IPS DF 19.7 (cell line): ENCODE measurements around the gene RNF141.

Experiments used
- DNase-seq: peaks from one replicate; pipeline ENCODE4 v3.0.0-alpha.2; 2013; ENCODE audit warnings: low read depth, low spot score

The RNF141 gene

GRCh38 chr11:10561043-10561818 lies 20.2 kb upstream of the RNF141 start:
- no peak for DNase-seq

DNA sequence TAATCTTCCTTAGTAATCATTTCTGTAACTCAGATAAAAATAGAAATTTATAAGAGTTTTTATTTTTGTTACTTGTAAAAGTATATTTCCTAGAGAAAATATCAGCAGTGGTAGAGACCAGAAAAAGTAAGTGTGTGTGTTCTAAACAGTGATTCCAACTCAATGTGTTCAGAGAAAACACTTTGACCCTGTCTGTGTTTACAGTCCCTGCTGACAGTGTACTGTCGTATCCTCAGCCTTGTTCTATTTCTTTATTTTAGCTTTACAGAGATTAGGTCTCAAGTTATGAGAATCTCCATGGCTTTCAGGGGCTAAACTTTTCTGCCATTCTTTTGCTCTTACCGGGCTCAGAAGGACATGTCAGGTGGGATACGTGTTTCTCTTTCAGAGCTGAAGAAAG lies 17.3 kb upstream of the RNF141 start:
- DNase-seq, result no peak

DNA sequence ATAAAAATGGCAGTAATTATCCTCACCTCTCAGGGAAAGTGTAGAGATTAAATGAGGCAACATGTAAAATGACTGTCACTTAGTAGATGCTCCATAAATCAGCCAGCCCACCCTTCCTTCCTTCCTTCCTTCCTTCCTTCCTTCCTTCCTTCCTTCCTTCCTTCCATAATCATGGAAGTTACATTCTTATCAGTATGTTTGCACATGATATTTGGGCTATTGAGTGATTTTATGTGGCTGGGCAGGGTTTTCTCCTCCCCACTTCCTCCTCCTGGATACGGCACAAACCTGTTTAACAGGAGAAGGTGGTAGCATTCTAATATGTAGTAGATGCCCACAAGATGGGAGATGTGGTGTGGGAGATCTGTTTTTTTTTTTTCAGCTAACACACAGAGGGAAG lies 15.6 kb upstream of the RNF141 start:
- DNase-seq, result no peak

GRCh38 chr11:10551845-10552352 lies 10.9 kb upstream of the RNF141 start:
- DNase-seq, result no peak

- DNase-seq, result no peak
Observed at GRCh38 chr11:10551290-10551592, 10.3 kb upstream of the RNF141 start.

DNA sequence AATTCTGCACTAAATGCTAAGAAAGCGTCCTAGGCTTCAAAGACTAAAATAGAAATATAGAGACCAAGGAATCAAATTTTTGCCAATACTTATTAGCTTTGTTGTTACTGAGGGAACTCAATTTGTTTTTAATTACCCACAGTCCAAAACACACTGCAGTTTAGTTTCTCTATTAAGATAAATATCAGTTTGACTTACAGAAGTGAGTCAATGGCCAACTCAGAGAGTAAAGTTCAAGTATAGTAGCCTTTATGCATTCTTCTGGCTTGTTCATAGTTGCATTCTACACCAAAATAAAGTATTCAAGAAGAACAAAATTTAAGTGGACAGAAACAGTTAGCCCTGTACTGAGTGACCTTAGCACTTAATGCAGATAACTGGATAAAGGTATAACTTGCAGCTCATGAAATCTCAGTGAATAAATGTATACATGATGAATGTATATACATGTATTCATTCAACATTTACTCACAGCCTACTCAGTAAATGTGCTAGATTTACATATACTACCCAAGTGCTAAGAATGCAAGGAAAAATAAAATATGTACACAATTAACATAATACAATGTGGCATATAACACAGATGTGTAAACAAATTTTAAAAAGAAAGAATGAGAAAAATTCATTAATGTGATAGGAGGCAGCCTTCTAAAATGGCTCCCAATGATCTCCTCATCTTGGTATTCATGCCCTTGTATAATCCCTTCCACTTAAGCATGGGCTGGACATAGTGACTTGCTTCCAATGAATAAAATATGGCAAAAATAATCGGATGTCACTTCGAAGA lies 9.7 kb upstream of the RNF141 start:
- no peak for DNase-seq

DNA sequence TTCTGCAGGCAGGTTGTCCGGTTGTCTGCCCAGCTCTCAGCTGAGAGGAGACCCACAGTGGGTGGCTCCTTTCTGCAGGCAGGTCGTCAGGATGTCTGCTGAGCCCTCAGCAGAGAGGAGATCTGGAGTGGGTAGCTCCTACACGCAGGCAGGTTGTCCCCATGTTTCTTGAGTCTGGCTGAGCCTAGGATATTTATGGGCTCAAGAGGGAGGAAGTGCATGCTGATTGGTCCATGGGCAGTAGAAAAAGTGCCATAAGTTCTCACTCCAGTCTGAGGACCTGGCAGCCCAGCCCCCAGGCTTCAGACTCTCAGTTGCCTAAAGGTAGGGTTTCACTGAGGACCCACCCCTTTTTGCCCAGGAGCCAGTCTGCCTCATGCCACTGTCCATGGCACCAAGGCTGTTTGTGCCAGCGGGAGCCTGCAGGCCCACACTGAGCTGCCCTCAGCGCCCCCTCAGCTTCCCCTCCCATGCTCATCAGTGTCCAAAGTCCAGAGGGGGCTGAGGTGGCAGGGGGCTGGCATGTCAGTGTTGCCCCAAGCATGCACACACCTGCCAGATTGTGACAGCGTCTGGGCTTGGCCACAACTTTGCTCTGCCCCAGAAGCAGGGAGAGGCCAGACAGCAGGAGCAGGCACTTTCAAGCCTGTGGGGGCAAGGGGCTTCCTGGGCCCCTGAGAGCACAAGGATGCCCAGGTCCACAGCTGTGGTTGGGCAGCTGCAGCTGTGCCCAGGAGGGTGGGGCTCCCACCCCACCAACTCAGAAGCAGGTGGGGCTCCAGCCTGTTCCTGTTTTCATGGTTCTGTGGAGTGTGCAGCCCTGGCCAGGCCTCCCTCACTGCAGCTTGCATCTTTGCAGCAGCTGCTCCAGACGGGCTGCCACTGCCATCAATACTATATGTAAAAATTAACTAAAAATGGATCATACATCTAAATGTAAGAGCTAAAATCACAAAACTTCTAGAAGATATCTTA lies 3.8 kb upstream of the RNF141 start:
- no peak for DNase-seq

- DNase-seq, result no peak
Observed at GRCh38 chr11:10543782-10544181, 2.8 kb upstream of the RNF141 start.

- DNase-seq, result no peak
Observed at GRCh38 chr11:10542776-10543175, 1.8 kb upstream of the RNF141 start.

- no peak for DNase-seq
Observed at GRCh38 chr11:10541561-10541930, 559 bp upstream of the RNF141 start.

DNA sequence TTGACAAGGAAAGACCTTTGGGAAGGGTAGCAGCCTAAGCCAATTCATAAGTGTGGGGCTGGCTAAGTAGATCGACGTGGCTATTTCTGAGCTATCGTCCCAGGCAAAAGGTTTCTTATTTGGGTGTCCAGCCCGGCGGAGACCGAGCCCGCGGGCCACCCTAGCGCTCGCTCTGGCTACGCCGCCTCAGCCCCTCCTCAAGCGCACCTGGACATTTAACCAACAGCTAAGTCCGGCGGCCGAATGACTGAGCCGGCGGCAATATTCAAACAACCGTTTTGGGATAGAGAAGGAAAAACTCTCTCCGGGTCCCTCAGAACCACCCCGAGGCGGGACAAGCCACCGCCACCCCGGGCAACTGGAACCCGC lies 457 bp downstream of the RNF141 start:
- DNase-seq, result no peak

GRCh38 chr11:10539339-10539738 lies 1.6 kb downstream of the RNF141 start:
- DNase-seq, result no peak

- DNase-seq, result no peak
Observed at GRCh38 chr11:10538924-10539323, 2.1 kb downstream of the RNF141 start.

- no peak for DNase-seq
Observed at GRCh38 chr11:10537600-10537999, 3.4 kb downstream of the RNF141 start.

- DNase-seq, result no peak
Observed at GRCh38 chr11:10534316-10534715, 6.7 kb downstream of the RNF141 start.

DNA sequence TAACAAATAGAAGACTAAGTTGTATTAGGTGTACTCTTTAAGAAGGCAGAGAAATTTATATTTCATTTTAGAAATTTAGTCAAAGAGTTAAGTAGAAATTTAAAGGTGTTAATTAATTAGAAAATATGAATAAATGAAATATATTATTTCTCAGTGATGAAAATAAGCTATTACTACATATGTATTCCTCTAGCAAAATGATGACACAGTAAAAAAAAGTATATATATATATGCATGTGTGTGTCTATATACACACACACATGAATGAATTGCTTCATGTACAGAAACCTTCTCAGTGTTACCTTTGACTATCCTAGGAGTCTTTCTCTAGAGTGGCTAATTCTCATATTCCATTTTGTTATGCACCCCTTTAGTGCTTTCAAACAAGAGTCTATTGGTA lies 7.7 kb downstream of the RNF141 start:
- DNase-seq, result no peak

- DNase-seq, result no peak
Observed at GRCh38 chr11:10532526-10532925, 8.5 kb downstream of the RNF141 start.

- no peak for DNase-seq
Observed at GRCh38 chr11:10529279-10529678, 11.7 kb downstream of the RNF141 start.

DNA sequence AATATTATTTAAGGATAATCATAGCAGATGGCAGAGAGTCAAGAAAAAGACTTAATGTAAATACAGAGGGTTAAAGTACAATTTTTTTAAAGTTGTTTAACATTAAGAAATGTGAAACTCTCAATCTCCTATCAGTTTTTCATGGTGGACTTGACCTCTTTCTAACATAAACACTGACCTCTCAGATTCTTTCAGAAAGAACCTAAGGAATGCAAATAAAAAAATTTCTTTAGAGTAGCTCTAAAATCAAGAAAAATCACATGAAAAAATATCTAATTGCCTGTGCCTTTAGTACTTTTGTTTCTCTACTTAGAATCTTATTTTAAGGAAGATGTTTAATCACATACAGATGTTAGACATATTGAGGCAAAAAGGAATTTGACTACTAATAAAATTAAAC lies 12.9 kb downstream of the RNF141 start:
- DNase-seq, result no peak

- no peak for DNase-seq
Observed at GRCh38 chr11:10526974-10527918, 13.7 kb downstream of the RNF141 start.

GRCh38 chr11:10524471-10524870 lies 16.5 kb downstream of the RNF141 start:
- no peak for DNase-seq
